NK-92 (cell line): ENCODE data around the gene CDCA7.
"Not testable (repeated sequence)": the region's sequence is repeated elsewhere in the genome, so short reads cannot be mapped to it uniquely, and the experiment has no call there.

Source experiments
- DNase-seq: peaks from one replicate; lab custom pipeline; 2025; ENCODE audit not compliant: unreplicated experiment; lab: John Stamatoyannopoulos, UW

Gene CDCA7

DNA sequence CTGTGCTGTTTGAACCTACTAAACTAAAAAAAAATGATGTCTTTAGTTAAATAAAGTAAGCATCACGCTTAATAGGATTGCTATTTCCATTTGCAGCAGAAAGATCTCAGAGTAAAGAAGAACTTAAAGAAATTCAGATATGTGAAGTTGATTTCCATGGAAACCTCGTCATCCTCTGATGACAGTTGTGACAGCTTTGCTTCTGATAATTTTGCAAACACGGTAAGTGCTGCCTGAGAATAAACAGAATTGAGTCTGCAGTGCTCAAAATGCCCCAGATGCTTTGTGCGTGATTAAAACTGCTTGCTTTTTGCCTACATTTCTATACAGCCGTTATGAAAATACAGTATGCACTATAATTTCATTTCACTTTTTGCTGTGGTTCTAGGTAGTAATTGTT is 3.9 kb downstream of the CDCA7 start:
- DNase-seq, result no peak

DNA sequence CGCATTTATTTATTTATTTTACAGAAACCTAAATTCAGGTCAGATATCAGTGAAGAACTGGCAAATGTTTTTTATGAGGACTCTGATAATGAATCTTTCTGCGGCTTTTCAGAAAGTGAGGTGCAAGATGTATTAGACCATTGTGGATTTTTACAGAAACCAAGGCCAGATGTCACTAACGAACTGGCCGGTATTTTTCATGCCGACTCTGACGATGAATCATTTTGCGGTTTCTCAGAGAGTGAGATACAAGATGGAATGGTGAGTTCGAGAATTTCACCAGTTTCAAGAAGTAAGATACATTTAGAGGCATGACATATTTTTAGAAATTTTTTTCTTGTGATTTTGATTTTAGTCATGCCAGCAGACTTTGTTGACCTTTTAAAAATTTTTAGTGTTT is 4.6 kb downstream of the CDCA7 start:
- no peak for DNase-seq

DNA sequence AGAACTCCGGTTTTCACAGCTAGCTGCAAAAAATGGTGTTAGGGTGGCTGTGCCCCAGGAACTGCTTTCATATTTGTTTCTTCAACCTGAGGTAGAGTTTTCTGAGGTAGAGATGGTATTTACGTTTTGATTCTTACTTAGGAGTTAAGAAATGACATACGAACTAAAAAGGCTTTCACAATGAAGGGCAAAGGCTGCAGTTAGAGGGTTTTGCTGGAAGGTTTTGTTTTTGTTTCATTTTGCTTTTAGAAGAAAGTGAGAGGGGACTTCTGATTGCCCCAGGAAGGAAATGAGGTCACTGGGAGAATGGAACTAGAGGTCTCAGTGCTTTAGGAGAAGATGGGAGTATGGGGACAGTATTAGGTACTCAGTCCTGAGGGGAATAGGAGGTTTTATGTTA is 15.5 kb downstream of the CDCA7 start:
- no peak for DNase-seq

- DNase-seq, result no peak
These were observed 16.4 kb downstream of the CDCA7 start for GRCh38 chr2:173371023-173371422.

GRCh38 chr2:173373290-173373689 is 18.6 kb downstream of the CDCA7 start:
- DNase-seq, result no peak

DNA sequence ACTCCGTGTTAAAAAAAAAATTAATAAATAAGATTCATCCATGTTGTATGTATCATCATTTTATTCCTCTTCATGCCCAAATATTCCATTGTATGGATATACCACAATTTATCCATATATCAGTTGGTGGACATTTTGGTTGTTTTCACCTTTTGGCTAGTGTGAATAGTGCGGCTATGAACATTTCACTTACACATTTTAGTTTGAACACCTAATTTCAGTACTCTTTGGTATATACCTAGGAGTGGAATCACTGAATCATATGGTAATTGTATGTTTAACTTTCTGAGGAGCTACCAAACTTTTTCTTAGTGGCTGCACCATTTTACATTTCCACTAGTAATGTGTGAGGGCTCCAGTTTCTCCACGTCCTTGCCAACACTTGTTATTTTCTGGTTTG is 20.0 kb downstream of the CDCA7 start:
- DNase-seq, result no peak

- not testable (repeated sequence) for DNase-seq
These were observed 30.9 kb downstream of the CDCA7 start for GRCh38 chr2:173385534-173385933.

- DNase-seq, result no peak
These were observed 31.5 kb downstream of the CDCA7 start for GRCh38 chr2:173386021-173386737.

DNA sequence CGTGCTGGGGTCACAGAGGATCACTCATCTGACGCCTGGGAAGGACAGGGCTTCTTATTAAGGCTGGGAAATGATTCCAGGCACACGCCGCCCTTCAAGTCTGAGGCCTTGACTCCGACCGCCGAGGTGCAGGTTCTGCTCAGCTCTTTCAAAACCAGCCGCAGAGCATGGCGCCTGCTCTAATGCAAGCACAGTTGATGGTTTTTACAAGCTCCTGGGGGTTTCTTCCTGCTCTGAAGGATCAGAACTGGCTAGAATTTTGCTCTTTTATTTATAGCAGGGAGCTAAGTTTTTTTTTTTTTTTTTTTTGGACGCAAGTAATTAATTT is 32.0 kb downstream of the CDCA7 start:
- DNase-seq, result no peak

- DNase-seq, result no peak
These were observed 32.4 kb downstream of the CDCA7 start for GRCh38 chr2:173387079-173387478.

GRCh38 chr2:173387660-173388059 is 33.0 kb downstream of the CDCA7 start:
- no peak for DNase-seq

DNA sequence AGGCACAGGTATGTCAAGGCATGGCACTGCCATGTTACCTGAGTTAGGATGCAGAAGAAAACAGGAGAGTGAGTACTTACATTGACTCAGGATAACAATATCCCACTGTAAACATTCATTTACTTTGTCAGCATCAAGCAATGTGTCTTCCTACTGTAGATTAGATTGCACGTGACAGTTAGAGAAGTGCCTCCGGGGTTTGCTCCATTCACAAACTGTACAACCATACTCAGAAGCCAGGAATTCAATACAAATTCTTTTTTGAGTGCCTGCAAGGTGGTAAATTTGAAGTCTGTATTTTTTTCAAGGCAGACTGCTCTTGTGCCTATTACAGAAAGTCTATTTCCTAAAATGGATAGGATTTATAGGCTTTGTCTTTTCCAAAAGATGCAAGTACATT is 34.1 kb downstream of the CDCA7 start:
- no peak for DNase-seq

DNA sequence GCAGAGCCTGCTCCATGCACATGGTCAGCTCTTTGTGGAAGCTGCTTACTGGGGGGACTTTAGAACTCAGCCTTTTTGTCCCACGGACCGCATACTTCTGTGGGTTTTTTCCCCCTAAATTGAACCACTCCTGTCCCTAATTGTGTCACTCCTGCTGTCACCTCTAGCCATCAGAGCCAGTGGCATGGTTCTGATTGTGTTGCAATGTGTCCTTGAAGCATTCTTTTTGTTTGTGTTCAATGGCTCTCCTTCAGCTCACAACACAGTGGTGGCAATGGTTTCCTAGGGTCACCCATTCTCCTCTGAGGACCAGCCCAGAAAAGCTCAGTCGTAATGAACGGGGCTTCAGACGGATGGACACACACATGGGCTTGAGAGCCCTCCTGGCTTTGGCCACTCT is 35.4 kb downstream of the CDCA7 start:
- no peak for DNase-seq

DNA sequence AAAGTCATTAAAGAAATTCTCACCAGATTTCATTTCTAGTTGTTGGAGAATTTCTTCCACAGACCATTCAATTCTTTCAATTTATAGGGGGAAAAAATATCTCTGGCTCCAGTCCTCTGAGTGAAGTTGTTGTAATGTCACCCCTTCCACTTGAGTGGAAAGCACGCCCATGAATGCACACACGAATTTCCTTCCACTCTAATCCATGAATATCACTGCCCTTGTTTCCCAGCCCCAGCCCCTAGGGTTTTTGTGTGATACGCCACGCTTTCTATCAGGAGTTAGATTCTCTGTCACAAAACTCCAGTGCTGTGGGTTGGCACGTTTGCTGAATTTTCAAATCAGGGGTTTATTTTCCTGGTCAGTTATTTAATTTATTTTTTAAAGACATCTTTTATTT is 38.1 kb downstream of the CDCA7 start:
- no peak for DNase-seq

- no peak for DNase-seq
These were observed 38.5 kb downstream of the CDCA7 start for GRCh38 chr2:173393186-173393585.

DNA sequence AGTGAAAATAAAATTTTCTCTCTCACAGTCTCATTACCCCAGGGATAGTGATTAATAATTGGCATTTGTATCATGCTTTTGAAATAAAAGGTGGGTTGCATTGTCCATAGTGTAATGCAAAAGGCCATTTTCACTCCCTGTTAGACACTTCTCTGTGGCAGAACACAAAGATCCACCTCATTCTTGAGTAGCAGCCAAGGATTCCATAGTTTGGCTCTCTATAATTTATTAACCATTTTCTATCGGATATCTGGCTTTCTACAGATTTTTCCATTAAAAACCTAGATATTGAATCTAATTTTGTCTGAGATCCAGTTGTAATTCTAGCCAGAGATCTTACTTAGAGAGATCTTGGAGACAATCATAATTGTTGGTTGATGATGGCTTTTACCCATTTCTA is 39.0 kb downstream of the CDCA7 start:
- no peak for DNase-seq

- no peak for DNase-seq
These were observed 39.7 kb downstream of the CDCA7 start for GRCh38 chr2:173394091-173394974.

GRCh38 chr2:173395567-173396351 is 41.1 kb downstream of the CDCA7 start:
- DNase-seq, result no peak

DNA sequence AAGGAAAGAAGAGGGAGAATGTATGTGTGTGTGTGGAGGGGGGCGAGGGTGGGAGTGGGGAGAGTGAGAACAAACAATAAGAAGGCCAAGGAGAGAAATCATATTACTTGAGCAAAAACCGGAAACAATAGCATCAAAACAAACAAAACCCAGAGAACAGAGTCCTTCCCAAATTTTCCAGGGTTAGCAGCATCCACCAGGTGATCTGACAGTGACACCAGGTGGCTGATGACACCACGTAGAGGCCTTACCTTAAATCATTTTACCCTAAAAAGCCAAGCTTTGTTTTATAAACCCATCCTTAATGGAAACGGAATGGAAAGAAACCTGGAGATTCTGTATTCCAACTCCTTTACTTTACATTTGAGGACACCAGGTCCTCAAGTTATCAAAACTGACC is 42.9 kb downstream of the CDCA7 start:
- DNase-seq, result no peak

DNA sequence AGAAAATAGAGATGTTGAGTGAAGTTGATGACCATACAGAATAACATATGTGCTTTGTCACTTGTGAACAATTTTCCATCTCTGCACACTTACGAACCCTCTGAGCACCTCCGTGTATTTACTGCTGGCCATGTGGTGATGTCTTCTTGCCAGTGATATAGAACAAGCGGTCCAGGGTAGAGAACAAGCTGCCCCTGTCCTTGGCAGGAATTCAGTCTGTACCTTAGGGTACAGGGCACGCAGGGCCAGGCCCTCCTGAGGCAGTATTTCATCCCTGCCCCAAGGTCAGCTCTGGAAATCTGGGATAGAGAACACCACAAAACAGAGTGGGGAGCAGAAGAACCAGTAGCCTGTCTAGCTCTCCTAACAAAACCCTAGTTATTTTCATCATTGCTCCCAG is 44.6 kb downstream of the CDCA7 start:
- DNase-seq, result no peak

GRCh38 chr2:173400760-173401159 is 46.1 kb downstream of the CDCA7 start:
- DNase-seq, result no peak
